BLaER1 (cell line): Measurements from ENCODE around the gene MYOZ2.
"Not testable (repeated sequence)": the region's sequence is repeated elsewhere in the genome, so short reads cannot be mapped to it uniquely, and the experiment has no call there.

Experiments
- H3K27ac ChIP-seq: shearing (Covaris generic); formaldehyde crosslinking; 2 replicates; pipeline ENCODE4 v1.8.1; 2022
- H3K27me3 ChIP-seq: shearing (Covaris generic); formaldehyde crosslinking; 2 replicates; pipeline ENCODE4 v1.8.1; 2022
- H3K36me3 ChIP-seq: shearing (Covaris generic); formaldehyde crosslinking; 2 replicates; pipeline ENCODE4 v1.8.1; 2022
- H3K4me1 ChIP-seq: shearing (Covaris generic); formaldehyde crosslinking; 2 replicates; pipeline ENCODE4 v1.8.1; 2022
- H3K4me2 ChIP-seq: shearing (Covaris generic); formaldehyde crosslinking; 2 replicates; pipeline ENCODE4 v1.8.1; 2022
- H3K4me3 ChIP-seq: shearing (Covaris generic); formaldehyde crosslinking; 2 replicates; pipeline ENCODE4 v1.8.1; 2022
- H3K9ac ChIP-seq: shearing (Covaris generic); formaldehyde crosslinking; 2 replicates; pipeline ENCODE4 v1.8.1; 2022
- H3K9me3 ChIP-seq: shearing (Covaris generic); formaldehyde crosslinking; 2 replicates; pipeline ENCODE4 v1.8.1; 2022
- H4K20me1 ChIP-seq: shearing (Covaris generic); formaldehyde crosslinking; 2 replicates; pipeline ENCODE4 v1.8.1; 2022
- Cebpa-rat ChIP-seq: shearing (Covaris generic); IDR thresholded peaks from 2 replicates; pipeline ENCODE4 v1.8.1; 2022

Gene MYOZ2

GRCh38 chr4:119125931-119126330, 9.7 kb upstream of the MYOZ2 start:
- Histone ChIP-seq H3K4me1 (0 out of 2 replicates have a peak, but pooled peaks cover 5% of the 10 kb centered on the region), H3K36me3 (no peaks in the 10 kb centered on the region), H3K4me2 (no peak overlapping the region), H3K9me3 (no peaks in the 10 kb centered on the region), H3K27ac (no peak overlapping the region), H4K20me1 (no peaks in the 10 kb centered on the region), H3K9ac (no peak overlapping the region), H3K27me3 (no peaks in the 10 kb centered on the region), H3K4me3 (no peak overlapping the region)
- no peak for TF ChIP-seq Cebpa-rat

- Histone ChIP-seq H3K9ac (no peak overlapping the region), H3K4me2 (no peak overlapping the region), H3K4me1 (0 out of 2 replicates have a peak, but pooled peaks cover 5% of the 10 kb centered on the region), H3K27ac (no peak overlapping the region), H3K4me3 (no peak overlapping the region), H3K9me3 (no peaks in the 10 kb centered on the region), H3K27me3 (no peaks in the 10 kb centered on the region), H3K36me3 (no peaks in the 10 kb centered on the region), H4K20me1 (no peaks in the 10 kb centered on the region)
- no peak for TF ChIP-seq Cebpa-rat
Measured at GRCh38 chr4:119128148-119128547, 7.5 kb upstream of the MYOZ2 start.

- H3K4me3 ChIP-seq: no peak overlapping the region
- no peak overlapping the region for H3K9ac ChIP-seq
- H3K36me3 ChIP-seq: no peaks in the 10 kb centered on the region
- H3K9me3 ChIP-seq: no peaks in the 10 kb centered on the region
- H4K20me1 ChIP-seq: no peaks in the 10 kb centered on the region
- H3K4me2 ChIP-seq: no peak overlapping the region
- H3K27ac ChIP-seq: no peak overlapping the region
- H3K27me3 ChIP-seq: no peaks in the 10 kb centered on the region
- no peak for TF ChIP-seq Cebpa-rat
- no peaks in the 10 kb centered on the region for H3K4me1 ChIP-seq
Measured at GRCh38 chr4:119130365-119131065, 5.1 kb upstream of the MYOZ2 start.

- Histone ChIP-seq H3K27me3 (no peaks in the 10 kb centered on the region), H3K4me3 (no peak overlapping the region), H3K4me1 (no peaks in the 10 kb centered on the region), H3K4me2 (no peak overlapping the region), H3K9me3 (no peaks in the 10 kb centered on the region), H3K9ac (no peak overlapping the region), H3K36me3 (no peaks in the 10 kb centered on the region), H3K27ac (no peak overlapping the region), H4K20me1 (no peaks in the 10 kb centered on the region)
- no peak for TF ChIP-seq Cebpa-rat
Measured at GRCh38 chr4:119131164-119131563, 4.5 kb upstream of the MYOZ2 start.

- Histone ChIP-seq H3K4me1 (no peaks in the 10 kb centered on the region), H3K4me2 (no peak overlapping the region), H3K27me3 (no peaks in the 10 kb centered on the region), H3K9me3 (no peaks in the 10 kb centered on the region), H4K20me1 (no peaks in the 10 kb centered on the region), H3K4me3 (no peak overlapping the region), H3K36me3 (no peaks in the 10 kb centered on the region), H3K9ac (no peak overlapping the region), H3K27ac (no peak overlapping the region)
- TF ChIP-seq Cebpa-rat: no peak
Measured at GRCh38 chr4:119132306-119132705, 3.3 kb upstream of the MYOZ2 start.

- Histone ChIP-seq H3K27ac (no peak overlapping the region), H3K9me3 (no peaks in the 10 kb centered on the region), H3K9ac (no peak overlapping the region), H4K20me1 (no peaks in the 10 kb centered on the region), H3K4me2 (no peak overlapping the region), H3K36me3 (no peaks in the 10 kb centered on the region), H3K4me1 (peaks cover 35% of the 10 kb centered on the region), H3K4me3 (no peak overlapping the region), H3K27me3 (no peaks in the 10 kb centered on the region)
- no peak for TF ChIP-seq Cebpa-rat
Measured at GRCh38 chr4:119136546-119136945, 914 bp downstream of the MYOZ2 start.

GRCh38 chr4:119138046-119138445, 2.4 kb downstream of the MYOZ2 start:
- peaks cover 37% of the 10 kb centered on the region for H3K4me1 ChIP-seq
- H3K4me3 ChIP-seq: no peak overlapping the region
- no peaks in the 10 kb centered on the region for H4K20me1 ChIP-seq
- H3K4me2 ChIP-seq: 0 out of 2 replicates have a peak overlapping the region, but pooled peaks have one; percentile 4
- no peaks in the 10 kb centered on the region for H3K27me3 ChIP-seq
- no peak for TF ChIP-seq Cebpa-rat
- no peak overlapping the region for H3K27ac ChIP-seq
- H3K9me3 ChIP-seq: no peaks in the 10 kb centered on the region
- H3K36me3 ChIP-seq: no peaks in the 10 kb centered on the region
- H3K9ac ChIP-seq: no peak overlapping the region

- H3K9ac ChIP-seq: peak overlapping the region; percentile 23; the same call in 1 of the 2 replicates
- H3K27ac ChIP-seq: peak overlapping the region; percentile 74
- peaks cover 37% of the 10 kb centered on the region for H3K4me1 ChIP-seq
- H4K20me1 ChIP-seq: no peaks in the 10 kb centered on the region
- H3K4me3 ChIP-seq: peak overlapping the region; percentile 29; the same call in 1 of the 2 replicates
- no peaks in the 10 kb centered on the region for H3K36me3 ChIP-seq
- no peaks in the 10 kb centered on the region for H3K9me3 ChIP-seq
- peak overlapping the region; percentile 80 for H3K4me2 ChIP-seq
- no peak for TF ChIP-seq Cebpa-rat
- no peaks in the 10 kb centered on the region for H3K27me3 ChIP-seq
Measured at GRCh38 chr4:119139311-119139710, 3.7 kb downstream of the MYOZ2 start.

GRCh38 chr4:119139822-119140252, 4.2 kb downstream of the MYOZ2 start:
- H3K9me3 ChIP-seq: no peaks in the 10 kb centered on the region
- peak overlapping the region; percentile 80 for H3K4me2 ChIP-seq
- H3K27ac ChIP-seq: peak overlapping the region; percentile 74

GRCh38 chr4:119141283-119141682, 5.7 kb downstream of the MYOZ2 start:
- not testable (repeated sequence) for H3K36me3 ChIP-seq, H3K9me3 ChIP-seq, H3K27me3 ChIP-seq, H3K9ac ChIP-seq, H3K4me3 ChIP-seq, H3K27ac ChIP-seq, H4K20me1 ChIP-seq, H3K4me2 ChIP-seq
- H3K4me1 ChIP-seq: peaks cover 37% of the 10 kb centered on the region

More at GRCh38 chr4:119139822-119140252, 4.2 kb downstream of the MYOZ2 start:
- H3K27me3 ChIP-seq: no peaks in the 10 kb centered on the region
- no peak for TF ChIP-seq Cebpa-rat
- peak overlapping the region; percentile 29; the same call in 1 of the 2 replicates for H3K4me3 ChIP-seq
- peak overlapping the region; percentile 23; the same call in 1 of the 2 replicates for H3K9ac ChIP-seq
- H4K20me1 ChIP-seq: no peaks in the 10 kb centered on the region
- H3K4me1 ChIP-seq: peaks cover 37% of the 10 kb centered on the region
- no peaks in the 10 kb centered on the region for H3K36me3 ChIP-seq
